GM18951 (cell line): Measurements from ENCODE around the gene THSD7A.

Source experiments
- POLR2A ChIP-seq: IDR thresholded peaks from 4 replicates; pipeline ENCODE4 v1.6.1; 2011; ENCODE audit warnings: mild to moderate bottlenecking; ENCODE audit not compliant: insufficient read length, insufficient read depth; ENCODE audit errors: extremely low read depth
- in situ Hi-C: fragments of 300-500 bp; cut with MboI; formaldehyde crosslinking; loops from one replicate; pipeline ENCODE4 v1.12.0; 2022; ENCODE audit warnings: low sequenced_read_pairs, mixed read lengths, inconsistent platforms; ENCODE audit not compliant: unreplicated experiment

THSD7A gene

DNA sequence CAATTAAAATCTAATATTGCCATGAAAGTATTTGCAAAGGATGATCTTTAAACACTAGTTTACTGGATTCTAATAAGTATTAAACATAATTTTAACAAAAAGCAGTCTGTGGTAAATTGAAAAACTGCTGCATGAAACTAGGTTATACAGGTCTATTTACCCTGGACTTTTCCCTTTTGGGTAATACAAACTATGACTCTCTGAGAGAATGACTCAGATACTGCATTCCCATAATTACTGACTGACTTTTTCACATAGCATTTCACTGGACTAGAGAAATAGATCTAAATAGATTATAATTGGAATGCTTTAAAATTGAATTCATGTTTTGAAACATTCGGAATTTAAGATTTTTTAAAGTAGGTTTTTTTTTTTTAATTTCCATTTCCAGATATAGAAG lies 395.7 kb downstream of the THSD7A start:
- in situ Hi-C loops, result no loop called here
- no peak for TF ChIP-seq POLR2A

DNA sequence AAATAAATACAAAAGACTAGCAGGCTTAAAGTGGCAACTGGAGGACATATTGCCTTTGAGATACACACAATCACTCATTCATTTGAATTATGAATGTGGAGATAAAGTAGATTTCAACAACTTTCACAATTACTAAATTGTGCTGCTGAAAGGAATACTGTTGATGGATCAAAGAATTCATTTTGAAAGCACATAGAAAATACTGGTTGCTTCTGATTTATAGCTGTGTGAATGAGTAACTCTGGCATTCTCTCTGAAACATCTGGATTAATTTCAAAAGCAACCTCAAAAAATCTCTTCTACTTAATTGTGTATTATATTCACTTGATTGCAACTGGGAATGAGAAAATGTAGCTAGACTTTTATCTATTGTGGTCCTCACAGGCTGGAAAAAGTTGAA lies 397.6 kb downstream of the THSD7A start:
- in situ Hi-C loops, result no loop called here
- TF ChIP-seq POLR2A, result no peak

DNA sequence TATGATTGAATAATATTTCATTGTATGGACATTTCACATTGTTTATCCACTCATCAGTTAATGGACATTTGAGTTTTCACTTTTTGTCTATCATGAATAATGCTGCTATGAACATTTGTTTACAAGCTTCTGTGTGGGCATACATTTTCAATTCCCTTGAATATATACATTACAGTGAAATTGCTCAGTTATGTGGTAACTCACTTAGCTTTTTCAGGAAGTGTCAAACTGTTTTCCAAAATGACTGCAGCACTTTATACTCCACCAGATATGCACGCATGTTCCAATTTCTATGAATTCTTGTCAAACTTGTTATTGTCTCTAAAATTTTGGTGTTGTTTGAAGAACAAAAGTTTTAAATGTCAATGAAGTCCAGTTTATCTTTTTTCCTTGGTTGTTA lies 401.2 kb downstream of the THSD7A start:
- in situ Hi-C loops, result no loop called here
- TF ChIP-seq POLR2A, result no peak

- in situ Hi-C loops, result no loop called here
- TF ChIP-seq POLR2A, result no peak
These were observed 401.9 kb downstream of the THSD7A start for GRCh38 chr7:11430112-11430511.

DNA sequence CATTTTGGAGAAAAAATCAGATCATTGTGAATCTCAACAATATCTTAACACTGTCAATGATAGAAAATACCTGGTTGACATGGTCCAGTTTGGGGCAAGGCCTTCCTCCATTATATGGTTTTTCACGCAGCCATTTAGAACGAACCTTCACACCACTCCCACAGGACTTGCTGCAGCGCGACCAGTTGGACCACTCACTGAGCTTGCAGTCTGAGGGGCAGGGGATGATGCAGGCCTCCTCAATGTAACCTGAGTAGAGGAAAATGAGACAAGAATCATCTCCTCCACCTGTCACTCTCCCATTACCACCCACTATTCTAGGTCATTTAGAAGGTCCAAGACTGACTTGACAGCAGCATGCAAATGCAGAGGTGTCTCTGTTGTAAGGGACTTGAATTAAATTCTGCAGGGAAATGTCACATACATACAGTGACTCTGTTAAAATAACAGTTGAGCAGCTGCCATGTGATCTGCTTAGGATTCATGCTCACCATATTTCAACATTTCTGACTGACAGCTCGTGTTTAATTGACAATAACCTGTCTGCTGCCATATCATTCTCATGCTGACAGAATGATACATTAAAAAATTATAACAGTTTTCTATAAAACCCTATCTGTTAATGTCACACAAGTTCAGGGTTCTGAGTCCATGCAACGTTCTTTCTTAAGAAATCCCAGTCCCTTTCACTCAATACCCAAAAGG lies 403.0 kb downstream of the THSD7A start:
- no peak for TF ChIP-seq POLR2A
- in situ Hi-C loops, result no loop called here

- in situ Hi-C loops, result no loop called here
- TF ChIP-seq POLR2A, result no peak
These were observed 404.2 kb downstream of the THSD7A start for GRCh38 chr7:11427686-11428273.

- in situ Hi-C loops, result no loop called here
- TF ChIP-seq POLR2A, result no peak
These were observed 408.0 kb downstream of the THSD7A start for GRCh38 chr7:11424006-11424405.

DNA sequence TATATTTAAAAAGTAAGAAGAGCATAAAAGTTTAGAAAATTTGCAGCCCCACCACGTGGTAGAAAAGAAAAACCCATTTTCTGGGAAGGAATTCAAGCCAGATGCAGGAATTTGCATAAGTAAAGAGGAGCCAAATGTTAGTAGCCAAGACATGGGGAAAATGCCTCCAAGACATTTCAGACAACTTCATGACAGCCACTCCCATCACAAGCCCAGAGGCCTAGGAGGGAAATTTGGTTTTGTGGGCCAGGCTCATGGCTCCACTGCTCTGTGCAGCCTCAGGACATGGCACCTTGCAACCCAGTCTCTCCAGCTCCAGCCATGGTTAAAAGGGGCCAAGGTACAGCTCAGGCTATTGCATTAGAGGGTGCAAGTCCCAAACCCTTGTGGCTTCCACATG lies 411.9 kb downstream of the THSD7A start:
- in situ Hi-C loops, result no loop called here
- TF ChIP-seq POLR2A, result no peak

DNA sequence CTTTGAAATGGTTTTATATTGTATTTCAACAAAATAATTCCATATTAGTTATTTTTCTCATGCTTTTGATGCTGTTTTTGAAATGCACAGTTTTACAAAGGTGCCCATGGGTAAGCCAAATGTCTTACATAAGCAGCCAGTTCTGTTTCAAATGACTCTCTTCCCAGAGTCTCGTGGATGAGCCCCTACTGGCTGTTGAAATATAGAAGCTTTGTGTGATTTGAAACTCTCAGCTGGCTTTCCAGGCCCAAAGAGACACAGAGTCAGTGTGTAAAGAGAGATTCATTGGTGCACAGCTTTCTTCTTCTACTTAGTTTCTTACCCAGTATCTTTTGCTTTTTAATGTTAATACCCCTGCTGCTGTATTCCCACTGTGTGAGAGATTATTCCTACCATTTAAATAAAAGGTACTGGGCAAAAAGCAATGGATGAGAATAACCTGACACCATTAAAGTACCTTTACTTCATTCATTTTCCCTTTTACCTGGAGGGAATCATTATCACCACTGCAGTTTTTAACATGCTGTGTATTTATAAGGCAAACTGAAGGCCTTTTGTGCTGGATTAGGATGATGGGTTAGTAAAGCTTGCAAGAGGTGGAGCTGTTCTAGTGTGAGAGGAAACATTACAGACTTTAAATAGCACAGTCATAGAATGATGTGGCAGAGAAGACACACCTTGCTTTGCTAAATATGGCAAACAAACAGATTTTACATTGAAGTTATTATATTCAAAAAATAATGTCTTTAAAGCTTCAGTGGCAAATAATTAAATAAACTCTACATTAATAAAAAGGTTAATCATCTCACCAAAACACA lies 415.1 kb downstream of the THSD7A start:
- no peak for TF ChIP-seq POLR2A
- in situ Hi-C loops, result no loop called here

GRCh38 chr7:11415101-11415500 lies 416.9 kb downstream of the THSD7A start:
- in situ Hi-C loops, result no loop called here
- no peak for TF ChIP-seq POLR2A

DNA sequence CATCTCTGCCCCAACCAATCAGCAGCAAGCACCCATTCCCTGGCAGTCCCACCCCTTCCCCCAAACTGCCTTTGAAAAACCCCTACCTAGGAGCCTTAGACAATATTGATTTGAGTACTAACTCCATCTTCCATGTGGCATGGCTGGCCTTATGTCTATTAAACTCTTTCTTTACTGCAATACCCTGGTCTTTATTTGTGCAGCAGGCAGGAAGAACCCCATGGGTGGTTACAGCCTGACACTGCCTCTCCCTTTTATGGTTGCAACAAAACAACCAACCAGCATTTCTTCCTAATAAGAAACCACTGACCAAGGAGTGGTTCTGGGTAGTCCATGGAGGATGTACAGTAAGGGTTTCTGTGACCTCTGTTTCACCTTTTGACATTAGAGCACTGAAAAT lies 418.1 kb downstream of the THSD7A start:
- TF ChIP-seq POLR2A, result no peak
- in situ Hi-C loops, result no loop called here

DNA sequence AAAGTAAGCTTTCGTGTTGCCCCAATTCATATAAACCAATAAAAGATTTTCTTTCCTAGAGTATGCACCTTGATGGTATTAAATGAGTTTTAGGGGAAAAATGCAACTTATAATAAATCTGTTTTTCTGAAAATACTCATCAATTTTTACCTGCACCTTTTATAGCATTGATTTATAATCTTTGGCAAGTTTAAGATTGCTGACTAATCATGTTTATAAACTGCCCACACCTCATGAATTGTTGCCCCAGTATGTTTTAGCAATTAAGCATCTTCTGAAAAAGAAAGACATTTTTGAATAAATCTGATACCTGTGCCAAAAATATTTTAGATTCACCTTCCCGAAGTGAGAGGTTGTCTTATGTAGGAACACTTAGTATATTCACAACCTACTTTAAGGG lies 420.0 kb downstream of the THSD7A start:
- in situ Hi-C loops, result no loop called here
- no peak for TF ChIP-seq POLR2A

DNA sequence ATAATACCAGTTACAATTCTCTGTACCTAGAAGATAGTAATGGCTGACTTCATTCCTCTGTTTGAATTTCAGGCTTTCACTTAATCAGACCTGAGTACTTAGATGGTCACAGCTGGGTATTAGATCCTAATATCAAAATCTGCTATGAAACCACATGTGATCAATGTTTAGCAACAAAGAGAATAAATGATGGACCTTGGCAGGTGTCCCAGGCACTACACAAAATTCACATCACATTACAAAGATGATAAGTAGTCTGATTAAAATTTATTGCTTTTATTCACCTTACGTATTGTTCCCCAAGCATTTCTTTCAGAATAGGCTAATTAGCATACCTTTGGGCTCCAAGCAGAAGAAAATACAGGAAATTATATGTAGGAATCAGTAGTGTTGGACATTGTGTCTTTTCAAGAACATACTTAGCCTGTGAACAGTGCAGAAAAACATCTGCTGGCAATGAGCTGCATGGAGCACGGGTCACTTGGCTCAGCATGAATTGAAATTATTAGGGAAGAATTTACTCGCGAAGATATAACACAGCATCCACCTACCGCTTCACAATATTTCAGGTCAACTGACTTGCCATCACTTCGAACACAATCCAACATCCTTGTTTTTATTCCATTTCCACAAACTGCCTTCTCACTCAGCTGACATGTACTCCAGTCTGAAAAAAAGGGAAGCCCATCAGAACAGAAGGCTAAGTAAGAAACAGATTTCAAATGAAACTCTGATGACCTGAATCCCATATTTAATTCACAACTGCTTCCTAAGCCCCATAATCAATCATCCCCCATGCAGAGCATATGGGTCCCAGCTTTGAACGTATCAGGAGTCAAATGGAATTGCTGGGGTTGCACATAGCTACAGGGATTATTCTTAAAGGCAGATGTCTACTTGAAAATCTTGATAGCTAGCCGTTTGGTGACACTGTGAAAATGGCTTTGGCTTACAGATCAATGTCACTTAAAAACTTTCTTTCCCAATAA lies 421.0 kb downstream of the THSD7A start:
- in situ Hi-C loops, result no loop called here
- no peak for TF ChIP-seq POLR2A

- in situ Hi-C loops, result no loop called here
- no peak for TF ChIP-seq POLR2A
These were observed 427.6 kb downstream of the THSD7A start for GRCh38 chr7:11404355-11404754.
